Fibroblast of the conjunctiva (primary cell): ENCODE measurements around the gene PDLIM5.
"Not testable (repeated sequence)": the region's sequence is repeated elsewhere in the genome, so short reads cannot be mapped to it uniquely, and the experiment has no call there.

Source experiments
- DNase-seq: peaks from one replicate; pipeline ENCODE4 v3.0.0-alpha.2; 2010; ENCODE audit warnings: low read depth

PDLIM5 gene

DNA sequence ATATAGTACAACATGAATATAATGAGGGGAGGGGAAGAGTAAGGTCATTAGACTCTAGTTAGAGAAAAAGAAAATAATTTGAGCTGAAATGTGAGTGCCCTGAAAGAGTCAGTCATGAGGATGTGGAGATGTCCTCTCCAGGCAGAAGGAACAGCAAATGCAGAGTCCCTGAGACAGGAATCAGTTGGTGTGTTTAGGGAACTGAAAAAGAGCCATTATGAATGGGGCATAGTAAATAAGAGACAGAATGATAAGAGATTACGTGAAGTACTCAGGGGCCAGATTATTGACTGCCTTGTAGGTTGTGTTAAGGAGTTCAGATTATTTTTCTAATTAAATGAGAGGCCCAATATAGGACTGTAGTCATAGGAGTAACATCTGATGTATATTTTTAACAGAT lies 147.0 kb downstream of the PDLIM5 start:
- DNase-seq, result no peak

DNA sequence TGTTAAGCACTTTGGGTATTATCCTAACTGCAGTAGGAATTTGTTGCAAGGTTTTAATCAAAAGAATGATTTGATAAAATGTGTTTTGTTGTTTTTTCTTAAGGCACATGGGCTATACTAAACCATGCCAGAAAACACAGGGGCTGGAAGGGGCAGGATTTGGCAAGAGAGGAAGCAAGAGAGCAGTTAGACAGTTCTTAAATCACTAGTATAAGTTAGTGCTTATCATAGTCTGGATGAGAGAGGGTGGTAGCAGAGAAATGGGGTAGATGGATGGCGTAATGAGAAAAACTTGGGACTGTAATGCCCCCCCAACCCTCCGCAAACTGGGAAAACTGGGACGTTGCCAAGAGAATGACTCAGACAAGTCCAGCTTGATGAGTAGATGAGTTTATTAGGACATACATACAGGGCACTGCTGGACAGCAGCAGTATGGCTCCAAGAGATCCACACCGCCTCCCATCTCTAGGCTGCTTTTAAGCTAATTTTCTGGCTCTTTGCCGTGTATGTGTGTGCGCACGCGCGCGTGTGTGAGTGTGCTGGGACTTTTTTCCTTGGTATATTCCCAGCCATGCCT lies 151.5 kb downstream of the PDLIM5 start:
- DNase-seq, result peak; percentile 10

GRCh38 chr4:94605241-94605805 lies 153.6 kb downstream of the PDLIM5 start:
- no peak for DNase-seq

- no peak for DNase-seq
Measured at GRCh38 chr4:94610145-94610544, 158.4 kb downstream of the PDLIM5 start.

DNA sequence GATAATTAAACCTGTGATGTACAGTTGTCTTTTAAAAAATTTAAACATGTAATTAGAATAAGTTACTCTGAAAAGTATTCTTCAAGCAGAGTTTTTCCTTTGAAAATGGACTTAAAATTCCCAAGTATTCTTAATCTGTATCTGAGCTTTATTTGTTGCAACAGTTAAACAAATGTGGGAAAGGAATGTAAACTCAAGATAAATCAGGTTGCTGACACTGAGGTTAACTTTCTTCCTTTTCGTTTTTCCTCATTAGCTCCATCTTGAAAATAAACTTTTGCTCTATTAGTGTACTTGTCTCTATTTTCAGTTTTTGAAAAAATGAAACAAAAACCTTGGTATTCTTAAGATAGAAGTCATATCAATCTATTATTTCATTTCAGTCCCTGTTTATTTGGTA lies 161.5 kb downstream of the PDLIM5 start:
- DNase-seq, result no peak

DNA sequence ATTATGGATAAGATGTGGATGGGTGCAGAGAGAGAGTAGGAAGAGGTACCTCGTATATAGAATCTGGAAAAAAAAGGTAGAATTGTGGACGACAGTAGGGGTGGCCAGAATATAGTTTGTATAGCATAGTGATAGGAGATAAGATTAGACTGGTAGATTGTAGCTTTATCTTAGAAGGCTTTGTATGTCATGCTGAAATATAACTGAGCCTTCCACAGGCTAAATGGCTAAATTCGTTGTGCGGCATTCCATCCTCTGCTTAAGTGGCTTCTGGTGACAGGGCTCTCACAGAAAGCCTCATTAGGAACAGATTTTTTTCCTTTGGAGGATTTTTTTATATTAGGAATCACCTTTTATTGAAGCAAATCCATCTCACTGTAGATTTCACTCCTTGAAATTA lies 163.7 kb downstream of the PDLIM5 start:
- DNase-seq, result no peak

DNA sequence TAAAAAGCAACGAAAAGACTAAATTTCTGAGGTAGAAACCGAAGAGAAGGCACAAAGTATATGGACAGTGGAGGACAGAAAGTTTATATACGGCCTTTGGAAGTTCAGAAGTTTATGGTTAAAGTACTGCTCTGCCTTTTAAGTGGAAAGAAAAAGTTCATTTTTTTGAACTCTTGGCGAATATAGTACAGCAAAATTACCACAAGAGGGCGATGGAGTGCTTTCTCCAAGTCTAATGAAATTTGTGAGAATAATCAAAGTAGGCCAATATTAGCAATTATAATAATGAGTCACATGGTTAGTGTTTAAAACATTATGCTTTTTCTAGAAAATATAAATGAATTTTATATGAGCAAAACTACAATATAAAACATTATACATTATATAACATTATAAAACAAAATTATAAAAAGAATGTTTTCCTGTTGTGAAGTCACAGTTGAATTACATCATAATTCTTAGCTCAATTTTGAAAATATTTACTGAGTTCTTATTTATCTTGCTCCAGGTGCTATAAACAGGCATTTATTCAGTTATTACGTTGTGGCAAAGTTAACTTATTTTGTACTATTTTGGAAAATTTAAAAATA lies 169.8 kb downstream of the PDLIM5 start:
- DNase-seq, result peak; percentile 39

- DNase-seq, result no peak
Measured at GRCh38 chr4:94623126-94623911, 171.6 kb downstream of the PDLIM5 start.

DNA sequence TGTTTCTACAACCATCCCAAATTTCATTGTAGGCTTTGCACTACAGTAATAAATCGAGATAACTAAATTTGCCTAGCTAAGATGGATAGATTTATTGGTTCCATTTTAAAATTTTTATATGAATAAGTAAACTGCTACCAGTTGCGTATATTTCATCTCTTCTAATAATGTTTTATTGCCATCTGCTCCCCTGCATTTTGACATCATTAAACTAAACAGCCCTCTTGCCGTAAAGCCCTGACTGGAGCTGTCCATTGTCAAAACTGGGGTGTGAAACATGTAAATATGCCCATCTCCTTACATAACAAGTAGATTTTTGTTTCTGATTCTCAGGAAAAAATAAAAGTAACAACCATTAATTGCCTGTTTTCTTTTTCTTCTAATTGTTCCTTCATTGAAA lies 175.2 kb downstream of the PDLIM5 start:
- DNase-seq, result no peak

- not testable (repeated sequence) for DNase-seq
Measured at GRCh38 chr4:94629058-94629457, 177.3 kb downstream of the PDLIM5 start.

GRCh38 chr4:94629837-94630236 lies 178.1 kb downstream of the PDLIM5 start:
- no peak for DNase-seq

- DNase-seq, result peak; percentile 27
Measured at GRCh38 chr4:94634271-94634670, 182.5 kb downstream of the PDLIM5 start.

- DNase-seq, result no peak
Measured at GRCh38 chr4:94635177-94635576, 183.4 kb downstream of the PDLIM5 start.

- no peak for DNase-seq
Measured at GRCh38 chr4:94636004-94636403, 184.3 kb downstream of the PDLIM5 start.

DNA sequence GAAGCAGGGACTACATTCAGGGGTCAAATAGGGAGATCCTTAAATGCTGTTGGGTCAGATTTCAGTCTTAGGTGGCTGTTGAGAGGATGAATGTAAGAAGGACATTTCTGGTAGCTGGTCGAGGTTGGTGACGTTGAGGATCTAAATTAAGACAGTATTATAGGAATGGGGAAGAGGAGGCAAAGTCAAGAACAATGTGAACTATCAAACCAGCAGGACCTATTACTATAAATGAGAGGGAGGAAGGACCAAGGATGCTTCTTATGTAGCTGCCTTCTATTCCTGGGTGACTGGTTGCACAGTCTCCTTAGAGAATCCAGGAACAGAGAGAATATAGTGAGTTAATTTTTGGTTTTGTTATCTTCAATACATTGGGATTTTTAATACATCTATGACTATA lies 187.6 kb downstream of the PDLIM5 start:
- DNase-seq, result no peak

DNA sequence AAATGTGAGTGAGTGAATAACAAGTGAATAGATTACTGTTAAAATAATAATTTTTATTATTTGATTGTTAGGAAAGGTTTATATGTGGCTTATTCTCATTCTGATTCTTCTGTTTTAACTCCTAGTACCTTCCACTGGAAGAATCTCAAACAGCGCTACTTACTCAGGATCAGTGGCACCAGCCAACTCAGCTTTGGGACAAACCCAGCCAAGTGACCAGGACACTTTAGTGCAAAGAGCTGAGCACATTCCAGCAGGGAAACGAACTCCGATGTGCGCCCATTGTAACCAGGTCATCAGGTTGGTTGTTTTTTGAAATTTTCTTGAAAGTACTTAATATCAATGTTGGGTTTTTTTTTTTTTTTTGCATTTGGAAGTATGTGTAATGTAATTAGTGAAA lies 188.4 kb downstream of the PDLIM5 start:
- DNase-seq, result no peak

DNA sequence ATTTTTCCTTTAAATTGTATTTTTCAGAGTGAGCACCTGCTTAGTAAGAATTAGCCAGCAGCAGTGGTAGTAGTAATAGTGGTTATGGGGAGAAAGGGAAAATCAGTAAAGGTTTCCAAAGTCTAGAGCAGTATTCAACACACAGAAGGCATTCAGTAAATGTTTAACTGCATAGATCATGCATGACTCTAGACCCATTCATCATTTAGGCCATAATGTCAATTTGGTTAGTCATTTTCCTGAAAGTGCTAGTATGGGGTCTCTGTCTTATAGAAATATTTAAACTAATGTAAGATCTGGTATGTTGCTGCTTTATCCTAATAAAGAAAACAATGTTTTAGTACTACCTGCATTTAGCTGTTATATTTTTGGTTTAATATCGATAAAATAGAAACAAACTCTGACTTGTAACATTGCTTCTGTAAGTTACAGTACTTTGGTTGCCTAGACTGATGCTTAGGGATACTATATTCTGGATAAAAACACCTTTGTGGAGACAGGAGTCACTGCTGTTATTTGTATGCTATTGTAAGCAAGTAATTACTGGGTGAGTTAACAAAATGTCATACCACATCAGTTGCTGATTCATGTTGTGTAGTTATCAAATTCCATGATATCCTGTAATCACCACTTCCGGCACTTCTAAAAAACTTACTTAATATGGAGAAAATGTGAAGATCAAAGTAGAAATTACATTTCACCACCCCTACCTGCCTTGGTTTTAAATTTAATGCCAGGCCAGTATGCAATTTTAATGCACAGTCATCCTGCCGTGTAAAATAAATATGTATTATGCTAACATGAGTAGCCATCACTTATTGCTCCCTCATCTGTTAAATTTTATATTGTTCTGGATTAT lies 190.2 kb downstream of the PDLIM5 start:
- no peak for DNase-seq

DNA sequence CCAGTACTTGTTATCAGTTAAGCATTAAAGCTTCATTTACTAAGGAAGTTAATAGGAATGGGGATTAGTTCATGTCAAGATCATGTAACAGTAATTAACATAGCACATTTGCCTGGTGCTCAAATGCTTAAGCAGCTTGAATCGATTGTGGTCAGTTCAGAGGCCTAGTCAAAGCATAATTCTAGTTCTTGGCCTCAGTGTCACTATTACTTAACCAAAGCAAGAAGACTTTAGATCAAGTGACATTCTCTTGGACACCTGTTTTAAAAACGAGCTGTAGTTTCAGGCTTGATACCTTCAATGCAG lies 190.8 kb downstream of the PDLIM5 start:
- no peak for DNase-seq

DNA sequence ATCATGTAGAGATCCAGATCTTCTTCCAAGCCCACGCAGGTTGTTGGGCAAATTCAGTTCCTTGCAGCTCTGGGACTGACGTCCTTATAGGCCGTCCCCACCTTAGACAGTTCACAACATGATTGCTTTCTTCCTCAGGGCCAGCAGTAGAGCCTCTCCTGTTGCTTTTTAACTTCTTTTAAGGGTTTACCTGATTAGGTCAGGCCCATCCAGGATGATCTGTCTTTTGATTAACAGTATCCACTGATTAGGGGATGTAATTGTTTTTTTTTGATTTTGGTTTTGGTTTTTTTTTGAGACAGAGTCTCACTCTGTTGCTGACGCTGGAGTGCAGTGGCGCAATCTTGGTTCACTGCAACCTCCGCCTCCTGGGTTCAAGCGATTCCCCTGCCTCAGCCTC lies 197.0 kb downstream of the PDLIM5 start:
- no peak for DNase-seq

DNA sequence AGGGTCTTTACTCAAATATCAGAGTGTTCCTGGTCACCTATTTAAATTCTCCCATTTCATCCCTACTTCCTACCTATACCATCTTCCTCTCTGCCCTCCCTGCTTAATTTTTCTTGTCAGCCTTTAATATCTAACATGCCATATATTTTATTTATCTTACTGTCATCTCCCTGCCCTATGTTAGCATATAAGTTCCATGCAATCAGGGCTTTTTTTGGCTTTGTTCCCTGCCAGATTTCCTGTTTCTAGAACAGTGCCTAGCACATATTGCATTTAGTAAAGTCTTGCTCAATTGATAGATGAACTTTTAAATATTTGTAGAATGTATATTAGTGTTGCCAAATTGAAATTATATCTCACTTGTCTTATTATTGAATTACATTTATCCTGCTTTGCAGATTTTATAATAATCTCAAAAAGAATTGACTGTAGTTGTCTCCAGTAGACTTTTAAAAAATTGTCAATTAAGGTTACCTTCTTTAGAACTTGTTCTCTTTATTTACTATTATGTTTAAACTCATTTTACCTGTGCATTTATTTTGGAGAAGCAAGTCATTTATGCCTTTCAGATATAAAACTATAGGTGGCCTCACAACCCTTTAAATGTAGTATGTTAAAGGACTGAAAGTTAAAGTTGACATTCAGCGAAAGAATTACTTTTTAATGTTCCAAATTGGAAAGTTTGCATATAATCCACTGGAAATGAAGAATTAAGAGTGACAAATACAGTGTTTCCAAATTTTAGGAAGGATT lies 197.8 kb downstream of the PDLIM5 start:
- no peak for DNase-seq

GRCh38 chr4:94650134-94650495 lies 198.4 kb downstream of the PDLIM5 start:
- no peak for DNase-seq

DNA sequence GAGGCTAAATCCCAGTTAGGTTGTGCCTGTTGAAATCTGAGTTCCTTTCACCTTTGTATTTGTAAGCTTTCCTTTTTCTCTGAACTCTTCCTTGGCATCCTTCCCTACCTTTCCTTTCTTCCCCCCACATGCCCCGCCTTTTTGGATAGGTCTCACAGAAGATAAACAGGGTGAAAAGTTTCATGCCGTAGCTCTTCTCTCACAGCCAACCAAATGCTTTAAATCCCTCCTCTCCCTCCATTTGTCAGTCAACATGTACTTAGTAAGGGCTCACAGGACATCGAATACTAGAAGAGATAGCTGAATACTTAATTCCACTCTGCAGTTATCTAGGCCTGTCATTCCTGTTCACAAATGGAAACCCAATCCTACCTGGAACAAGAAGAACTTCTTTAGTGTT lies 198.9 kb downstream of the PDLIM5 start:
- no peak for DNase-seq
